H9 (cell line): ENCODE measurements around the gene MYT1. TPM values are rescaled to one million over a fixed set of nuclear protein-coding genes. Genes with fewer than 3 reads are reported as not detected.

Source experiments
- DNase-seq: peaks from one replicate; pipeline ENCODE4 v3.0.0-alpha.2; 2017
- H2AFZ ChIP-seq: one replicate; pipeline ENCODE4 v1.6.1; 2013; ENCODE audit warnings: mild to moderate bottlenecking, low read length, control low read depth, moderate library complexity
- H2AK5ac ChIP-seq: 2 replicates; pipeline ENCODE4 v1.6.1; 2013; ENCODE audit warnings: low read length, control low read depth, mixed read lengths; ENCODE audit not compliant: insufficient read length
- H2BK120ac ChIP-seq: one replicate; pipeline ENCODE4 v1.6.1; 2013; ENCODE audit warnings: low read depth, mild to moderate bottlenecking, low read length, control low read depth, inconsistent platforms; ENCODE audit not compliant: poor library complexity, severe bottlenecking
- H2BK12ac ChIP-seq: 2 replicates; pipeline ENCODE4 v1.6.1; 2013; ENCODE audit warnings: low read length, control low read depth, mixed read lengths, low read depth; ENCODE audit not compliant: insufficient read length
- H2BK15ac ChIP-seq: 2 replicates; pipeline ENCODE4 v1.6.1; 2013; ENCODE audit warnings: low read depth, low read length, control low read depth
- H2BK20ac ChIP-seq: one replicate; pipeline ENCODE4 v1.6.1; 2013; ENCODE audit warnings: low read depth, mild to moderate bottlenecking, low read length, control low read depth, inconsistent platforms; ENCODE audit not compliant: poor library complexity, severe bottlenecking
- H2BK5ac ChIP-seq: 2 replicates; pipeline ENCODE4 v1.6.1; 2013; ENCODE audit warnings: low read length, control low read depth, mixed read lengths; ENCODE audit not compliant: insufficient read length
- H3K14ac ChIP-seq: 2 replicates; pipeline ENCODE4 v1.6.1; 2013; ENCODE audit warnings: low read length, control low read depth; ENCODE audit not compliant: insufficient read depth
- H3K18ac ChIP-seq: 2 replicates; pipeline ENCODE4 v1.6.1; 2013; ENCODE audit warnings: low read depth, mild to moderate bottlenecking, mixed read lengths, low read length, control low read depth; ENCODE audit not compliant: insufficient read length
- H3K23ac ChIP-seq: 2 replicates; pipeline ENCODE4 v1.6.1; 2013; ENCODE audit warnings: low read length, control low read depth, mixed read lengths, low read depth; ENCODE audit not compliant: insufficient read length
- H3K23me2 ChIP-seq: 2 replicates; pipeline ENCODE4 v1.6.1; 2013; ENCODE audit warnings: low read depth, mild to moderate bottlenecking, mixed read lengths, low read length, control low read depth; ENCODE audit not compliant: insufficient read length, poor library complexity, severe bottlenecking
- H3K27ac ChIP-seq: 2 replicates; pipeline ENCODE4 v1.5.1; 2013; ENCODE audit warnings: low read length, control low read depth, mixed read lengths, low read depth; ENCODE audit not compliant: insufficient read length
- H3K27me3 ChIP-seq: 2 replicates; pipeline ENCODE4 v1.6.1; 2013; ENCODE audit warnings: low read length, control low read depth, inconsistent platforms; ENCODE audit not compliant: insufficient read depth
- H3K4ac ChIP-seq: 2 replicates; pipeline ENCODE4 v1.6.1; 2013; ENCODE audit warnings: low read depth, mild to moderate bottlenecking, control low read depth, inconsistent platforms, low read length, moderate library complexity
- H3K4me1 ChIP-seq: 2 replicates; pipeline ENCODE4 v1.6.1; 2013; ENCODE audit warnings: low read length, control low read depth, inconsistent platforms; ENCODE audit not compliant: insufficient read depth
- H3K4me2 ChIP-seq: 2 replicates; pipeline ENCODE4 v1.6.1; 2013; ENCODE audit warnings: low read length, control low read depth, mixed read lengths; ENCODE audit not compliant: insufficient read length, insufficient read depth
- H3K56ac ChIP-seq: 2 replicates; pipeline ENCODE4 v1.6.1; 2013; ENCODE audit warnings: low read depth, mild to moderate bottlenecking, mixed read lengths, low read length, control low read depth; ENCODE audit not compliant: insufficient read length
- H3K79me1 ChIP-seq: 2 replicates; pipeline ENCODE4 v1.6.1; 2013; ENCODE audit warnings: low read depth, mild to moderate bottlenecking, moderate library complexity, low read length, control low read depth, inconsistent platforms; ENCODE audit not compliant: insufficient read depth, poor library complexity, severe bottlenecking
- H3K79me2 ChIP-seq: 2 replicates; pipeline ENCODE4 v1.6.1; 2013; ENCODE audit warnings: low read length, control low read depth, inconsistent platforms; ENCODE audit not compliant: insufficient read depth
- H3K9ac ChIP-seq: 2 replicates; pipeline ENCODE4 v1.6.1; 2013; ENCODE audit warnings: low read length, control low read depth, mixed read lengths; ENCODE audit not compliant: insufficient read length; ENCODE audit errors: extremely low read depth
- H3K9me3 ChIP-seq: one replicate; pipeline ENCODE4 v1.6.1; 2013; ENCODE audit warnings: low read depth, low read length, inconsistent platforms; ENCODE audit not compliant: control insufficient read depth
- H3T11ph ChIP-seq: one replicate; pipeline ENCODE4 v1.6.1; 2013; ENCODE audit warnings: mild to moderate bottlenecking, low read length, control low read depth, inconsistent platforms
- H4K20me1 ChIP-seq: one replicate; pipeline ENCODE4 v1.6.1; 2013; ENCODE audit not compliant: control insufficient read depth, insufficient read length, insufficient read depth
- H4K5ac ChIP-seq: 2 replicates; pipeline ENCODE4 v1.6.1; 2013; ENCODE audit warnings: low read depth, mild to moderate bottlenecking, mixed read lengths, low read length, control low read depth; ENCODE audit not compliant: insufficient read length
- H4K8ac ChIP-seq: replicated peaks from 2 replicates; pipeline ENCODE4 v1.6.1; 2013; ENCODE audit warnings: low read length, control low read depth, mixed read lengths, low read depth; ENCODE audit not compliant: insufficient read length
- H4K91ac ChIP-seq: 2 replicates; pipeline ENCODE4 v1.6.1; 2013; ENCODE audit warnings: low read depth, mild to moderate bottlenecking, moderate library complexity, mixed read lengths, low read length, control low read depth; ENCODE audit not compliant: insufficient read length
- H3K27ac Mint-ChIP-seq, 3 experiments: 2 replicates in 2 of 3; 3 replicates in 1 of 3; pipeline ENCODE4 v1.8.0; 2020 to 2021; ENCODE audit warnings: mixed read lengths in 3 of 3, mild to moderate bottlenecking in 1 of 3, moderate library complexity in 1 of 3
- H3K27me3 Mint-ChIP-seq: 2 replicates; pipeline ENCODE4 v1.8.0; 2021; ENCODE audit warnings: low read depth, mild to moderate bottlenecking, moderate library complexity, mixed read lengths
- H3K36me3 Mint-ChIP-seq, 3 experiments: 2 replicates in 2 of 3; 3 replicates in 1 of 3; pipeline ENCODE4 v1.8.0; 2020 to 2021; ENCODE audit warnings: low read depth in 3 of 3, mixed read lengths in 3 of 3; ENCODE audit not compliant: insufficient read depth in 1 of 3
- H3K4me1 Mint-ChIP-seq, 2 experiments: 2 replicates each; pipeline ENCODE4 v1.8.0; 2020; ENCODE audit warnings: mixed read lengths in 2 of 2
- H3K4me3 Mint-ChIP-seq, 2 experiments: 2 replicates in 1 of 2; 3 replicates in 1 of 2; pipeline ENCODE4 v1.8.0; 2020 to 2021; ENCODE audit warnings: mild to moderate bottlenecking in 2 of 2, mixed read lengths in 2 of 2, moderate library complexity in 1 of 2
- H3K9me3 Mint-ChIP-seq, 2 experiments: 2 replicates in 1 of 2; 3 replicates in 1 of 2; pipeline ENCODE4 v1.8.0; 2020; ENCODE audit warnings: mild to moderate bottlenecking in 2 of 2, mixed read lengths in 2 of 2, moderate library complexity in 1 of 2
- WGBS: extraction: QIAGEN DNeasy Blood & Tissue Kit; methylation state at CpG from one replicate; pipeline ENCODE4 v1.1.7; 2013; ENCODE audit warnings: missing lambda C conversion rate, low lambda C conversion rate, mixed read lengths; ENCODE audit not compliant: insufficient read length; ENCODE audit errors: extremely low coverage; 5-methylcytosine and 5-hydroxymethylcytosine counted together
- total RNA-seq: library from RNA; stranded (reverse); gene quantifications from 2 replicates; pipeline ENCODE4 v1.2.1, GENCODE V29; 2021
- TF ChIP-seq, protein P1 (sequence below): fragments of 200-600 bp; sonication (generic); conservative IDR thresholded peaks from 3 replicates; pipeline ENCODE4 v1.8.0; 2021; ENCODE audit warnings: antibody characterized with exemption, mild to moderate bottlenecking

Gene MYT1
- total RNA-seq, 1 experiment from 2014 or later: 0.79 TPM

DNA sequence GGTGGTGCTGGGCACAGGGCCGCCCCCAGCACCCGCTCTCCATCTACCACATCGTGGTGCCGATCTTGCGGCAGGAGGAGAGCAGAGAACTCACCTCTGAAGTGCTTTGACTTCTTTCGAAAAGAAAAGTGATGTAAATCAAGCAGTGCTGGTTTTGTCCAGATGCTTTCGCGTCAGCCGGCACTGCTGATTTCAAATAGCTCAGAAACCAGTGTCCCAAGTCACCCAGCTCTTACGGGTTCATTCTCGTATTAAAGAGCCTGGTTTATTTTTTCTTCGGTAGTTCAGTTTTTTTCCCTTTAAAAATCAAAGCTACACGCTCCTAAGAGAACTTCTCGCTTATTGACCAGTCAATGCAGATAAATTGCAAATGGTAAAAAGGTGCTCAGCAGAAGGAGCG is 32.1 kb downstream of the MYT1 start:
- H4K20me1 ChIP-seq: no peaks in the 10 kb centered on the region
- H3K9me3 Mint-ChIP-seq: peaks cover 8 to 15% of the 10 kb centered on the region in 2 experiments
- H2AK5ac ChIP-seq: no peak overlapping the region
- peaks cover 3 to 14% (median 8%) of the 10 kb centered on the region in 3 experiments; a peak in 6 of 7 replicates for H3K36me3 Mint-ChIP-seq
- no peak overlapping the region for H3K4me3 Mint-ChIP-seq
- no peak overlapping the region for H3K4me2 ChIP-seq
- H2AFZ ChIP-seq: no peak overlapping the region
- H4K8ac ChIP-seq: no peak overlapping the region
- H3K23me2 ChIP-seq: no peaks in the 10 kb centered on the region
- TF ChIP-seq, protein P1, sequence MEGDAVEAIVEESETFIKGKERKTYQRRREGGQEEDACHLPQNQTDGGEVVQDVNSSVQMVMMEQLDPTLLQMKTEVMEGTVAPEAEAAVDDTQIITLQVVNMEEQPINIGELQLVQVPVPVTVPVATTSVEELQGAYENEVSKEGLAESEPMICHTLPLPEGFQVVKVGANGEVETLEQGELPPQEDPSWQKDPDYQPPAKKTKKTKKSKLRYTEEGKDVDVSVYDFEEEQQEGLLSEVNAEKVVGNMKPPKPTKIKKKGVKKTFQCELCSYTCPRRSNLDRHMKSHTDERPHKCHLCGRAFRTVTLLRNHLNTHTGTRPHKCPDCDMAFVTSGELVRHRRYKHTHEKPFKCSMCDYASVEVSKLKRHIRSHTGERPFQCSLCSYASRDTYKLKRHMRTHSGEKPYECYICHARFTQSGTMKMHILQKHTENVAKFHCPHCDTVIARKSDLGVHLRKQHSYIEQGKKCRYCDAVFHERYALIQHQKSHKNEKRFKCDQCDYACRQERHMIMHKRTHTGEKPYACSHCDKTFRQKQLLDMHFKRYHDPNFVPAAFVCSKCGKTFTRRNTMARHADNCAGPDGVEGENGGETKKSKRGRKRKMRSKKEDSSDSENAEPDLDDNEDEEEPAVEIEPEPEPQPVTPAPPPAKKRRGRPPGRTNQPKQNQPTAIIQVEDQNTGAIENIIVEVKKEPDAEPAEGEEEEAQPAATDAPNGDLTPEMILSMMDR: no peak
- no peak for DNase-seq
- no peak overlapping the region for H3K18ac ChIP-seq
- no peaks in the 10 kb centered on the region for H3K79me2 ChIP-seq
- no peak overlapping the region for H3K9ac ChIP-seq
- H3K23ac ChIP-seq: no peak overlapping the region
- H4K91ac ChIP-seq: no peak overlapping the region
- H3K4me1 Mint-ChIP-seq: peaks cover 29 to 41% of the 10 kb centered on the region in 2 experiments
- no peak overlapping the region for H2BK5ac ChIP-seq
- H3K4ac ChIP-seq: no peak overlapping the region
- no peak overlapping the region for H4K5ac ChIP-seq
- no peaks in the 10 kb centered on the region for H3K9me3 ChIP-seq
- H3K27ac ChIP-seq: no peak overlapping the region
- no peak overlapping the region for H2BK12ac ChIP-seq
- H2BK120ac ChIP-seq: no peak overlapping the region
- peaks cover 25% of the 10 kb centered on the region for H3K27me3 Mint-ChIP-seq
- no CpG with 5 or more reads among the region's 15 CpGs for WGBS
- H3K14ac ChIP-seq: no peak overlapping the region
- no peaks in the 10 kb centered on the region for H3K79me1 ChIP-seq
- H3K27me3 ChIP-seq: no peaks in the 10 kb centered on the region
- H3K4me1 ChIP-seq: peaks cover 5% of the 10 kb centered on the region; the same call in 1 of the 2 replicates
- H2BK15ac ChIP-seq: no peak overlapping the region
- no peak overlapping the region for H3K56ac ChIP-seq
- H2BK20ac ChIP-seq: no peak overlapping the region
- H3T11ph ChIP-seq: no peak overlapping the region
- no peak overlapping the region for H3K27ac Mint-ChIP-seq
